Activated naive CD8-positive, alpha-beta T cell (primary cell): ENCODE results near the gene VCAN.

ENCODE experiments used
- H3K27ac Mint-ChIP-seq: one replicate; pipeline ENCODE4 v1.8.0; 2021; ENCODE audit warnings: mixed read lengths
- H3K27me3 Mint-ChIP-seq: one replicate; pipeline ENCODE4 v1.8.0; 2021; ENCODE audit warnings: mixed read lengths
- H3K36me3 Mint-ChIP-seq: one replicate; pipeline ENCODE4 v1.8.0; 2021; ENCODE audit warnings: mixed read lengths
- H3K4me1 Mint-ChIP-seq: one replicate; pipeline ENCODE4 v1.8.0; 2021; ENCODE audit warnings: low read depth, mixed read lengths
- H3K4me3 Mint-ChIP-seq: one replicate; pipeline ENCODE4 v1.8.0; 2021; ENCODE audit warnings: mild to moderate bottlenecking, mixed read lengths
- H3K9me3 Mint-ChIP-seq: one replicate; pipeline ENCODE4 v1.8.0; 2021; ENCODE audit warnings: low read depth, mixed read lengths

The VCAN gene

GRCh38 chr5:83503662-83504061 is 32.1 kb downstream of the VCAN start:
- H3K27ac Mint-ChIP-seq: no peak overlapping the region
- H3K4me3 Mint-ChIP-seq: no peak overlapping the region
- peaks cover 2% of the 10 kb centered on the region for H3K36me3 Mint-ChIP-seq
- H3K27me3 Mint-ChIP-seq: peaks cover 5% of the 10 kb centered on the region
- H3K9me3 Mint-ChIP-seq: no peaks in the 10 kb centered on the region
- no peaks in the 10 kb centered on the region for H3K4me1 Mint-ChIP-seq

GRCh38 chr5:83507431-83507830 is 35.9 kb downstream of the VCAN start:
- no peak overlapping the region for H3K4me3 Mint-ChIP-seq
- H3K36me3 Mint-ChIP-seq: peaks cover 2% of the 10 kb centered on the region
- H3K9me3 Mint-ChIP-seq: no peaks in the 10 kb centered on the region
- peaks cover 5% of the 10 kb centered on the region for H3K27me3 Mint-ChIP-seq
- no peak overlapping the region for H3K27ac Mint-ChIP-seq
- H3K4me1 Mint-ChIP-seq: no peaks in the 10 kb centered on the region

- Mint-ChIP-seq H3K36me3 (peaks cover 2% of the 10 kb centered on the region), H3K4me1 (no peaks in the 10 kb centered on the region), H3K27me3 (peaks cover 5% of the 10 kb centered on the region), H3K27ac (no peak overlapping the region), H3K4me3 (no peak overlapping the region), H3K9me3 (no peaks in the 10 kb centered on the region)
Observed at GRCh38 chr5:83509540-83509939, 38.0 kb downstream of the VCAN start.

GRCh38 chr5:83510260-83510659 is 38.7 kb downstream of the VCAN start:
- Mint-ChIP-seq H3K9me3 (no peaks in the 10 kb centered on the region), H3K4me3 (no peak overlapping the region), H3K36me3 (peaks cover 2% of the 10 kb centered on the region), H3K27ac (no peak overlapping the region), H3K4me1 (no peaks in the 10 kb centered on the region), H3K27me3 (peaks cover 5% of the 10 kb centered on the region)

GRCh38 chr5:83512061-83512745 is 40.7 kb downstream of the VCAN start:
- H3K4me1 Mint-ChIP-seq: no peaks in the 10 kb centered on the region
- H3K27me3 Mint-ChIP-seq: peaks cover 5% of the 10 kb centered on the region
- no peak overlapping the region for H3K4me3 Mint-ChIP-seq
- H3K27ac Mint-ChIP-seq: no peak overlapping the region
- H3K9me3 Mint-ChIP-seq: no peaks in the 10 kb centered on the region
- H3K36me3 Mint-ChIP-seq: no peaks in the 10 kb centered on the region

- no peak overlapping the region for H3K4me3 Mint-ChIP-seq
- H3K27me3 Mint-ChIP-seq: peaks cover 6% of the 10 kb centered on the region
- H3K9me3 Mint-ChIP-seq: no peaks in the 10 kb centered on the region
- H3K4me1 Mint-ChIP-seq: no peaks in the 10 kb centered on the region
- no peaks in the 10 kb centered on the region for H3K36me3 Mint-ChIP-seq
- no peak overlapping the region for H3K27ac Mint-ChIP-seq
Observed at GRCh38 chr5:83513081-83513480, 41.5 kb downstream of the VCAN start.

GRCh38 chr5:83513491-83513890 is 41.9 kb downstream of the VCAN start:
- no peaks in the 10 kb centered on the region for H3K36me3 Mint-ChIP-seq
- no peaks in the 10 kb centered on the region for H3K9me3 Mint-ChIP-seq
- H3K27me3 Mint-ChIP-seq: peaks cover 6% of the 10 kb centered on the region
- H3K4me1 Mint-ChIP-seq: no peaks in the 10 kb centered on the region
- no peak overlapping the region for H3K4me3 Mint-ChIP-seq
- H3K27ac Mint-ChIP-seq: no peak overlapping the region

GRCh38 chr5:83516377-83516776 is 44.8 kb downstream of the VCAN start:
- no peak overlapping the region for H3K27ac Mint-ChIP-seq
- no peak overlapping the region for H3K4me3 Mint-ChIP-seq
- H3K27me3 Mint-ChIP-seq: peaks cover 6% of the 10 kb centered on the region
- no peaks in the 10 kb centered on the region for H3K9me3 Mint-ChIP-seq
- H3K36me3 Mint-ChIP-seq: no peaks in the 10 kb centered on the region
- H3K4me1 Mint-ChIP-seq: no peaks in the 10 kb centered on the region

GRCh38 chr5:83517072-83517687 is 45.6 kb downstream of the VCAN start:
- Mint-ChIP-seq H3K27ac (no peak overlapping the region), H3K4me1 (no peaks in the 10 kb centered on the region), H3K36me3 (no peaks in the 10 kb centered on the region), H3K4me3 (no peak overlapping the region), H3K9me3 (no peaks in the 10 kb centered on the region), H3K27me3 (peaks cover 6% of the 10 kb centered on the region)

GRCh38 chr5:83517688-83518085 is 46.1 kb downstream of the VCAN start:
- no peaks in the 10 kb centered on the region for H3K36me3 Mint-ChIP-seq
- H3K4me3 Mint-ChIP-seq: no peak overlapping the region
- H3K27ac Mint-ChIP-seq: no peak overlapping the region
- no peaks in the 10 kb centered on the region for H3K9me3 Mint-ChIP-seq
- no peaks in the 10 kb centered on the region for H3K4me1 Mint-ChIP-seq
- peaks cover 6% of the 10 kb centered on the region for H3K27me3 Mint-ChIP-seq

GRCh38 chr5:83518319-83519061 is 46.9 kb downstream of the VCAN start:
- no peaks in the 10 kb centered on the region for H3K9me3 Mint-ChIP-seq

GRCh38 chr5:83522446-83522845 is 50.9 kb downstream of the VCAN start:
- Mint-ChIP-seq H3K27ac (no peak overlapping the region), H3K4me3 (no peak overlapping the region), H3K27me3 (peaks cover 1% of the 10 kb centered on the region), H3K36me3 (no peaks in the 10 kb centered on the region), H3K9me3 (no peaks in the 10 kb centered on the region), H3K4me1 (no peaks in the 10 kb centered on the region)

More at GRCh38 chr5:83518319-83519061, 46.9 kb downstream of the VCAN start:
- Mint-ChIP-seq H3K4me1 (no peaks in the 10 kb centered on the region), H3K4me3 (no peak overlapping the region), H3K27ac (no peak overlapping the region), H3K27me3 (peaks cover 6% of the 10 kb centered on the region), H3K36me3 (no peaks in the 10 kb centered on the region)

GRCh38 chr5:83523929-83524328 is 52.4 kb downstream of the VCAN start:
- peaks cover 2% of the 10 kb centered on the region for H3K27me3 Mint-ChIP-seq
- H3K27ac Mint-ChIP-seq: no peak overlapping the region
- H3K4me3 Mint-ChIP-seq: no peak overlapping the region
- H3K4me1 Mint-ChIP-seq: no peaks in the 10 kb centered on the region
- H3K36me3 Mint-ChIP-seq: no peaks in the 10 kb centered on the region
- no peaks in the 10 kb centered on the region for H3K9me3 Mint-ChIP-seq

- Mint-ChIP-seq H3K27me3 (peaks cover 2% of the 10 kb centered on the region), H3K4me1 (no peaks in the 10 kb centered on the region), H3K4me3 (no peak overlapping the region), H3K9me3 (no peaks in the 10 kb centered on the region), H3K36me3 (no peaks in the 10 kb centered on the region), H3K27ac (no peak overlapping the region)
Observed at GRCh38 chr5:83524345-83524744, 52.8 kb downstream of the VCAN start.

- H3K27ac Mint-ChIP-seq: no peak overlapping the region
- H3K4me3 Mint-ChIP-seq: no peak overlapping the region
- no peaks in the 10 kb centered on the region for H3K4me1 Mint-ChIP-seq
- H3K9me3 Mint-ChIP-seq: no peaks in the 10 kb centered on the region
- H3K36me3 Mint-ChIP-seq: no peaks in the 10 kb centered on the region
- H3K27me3 Mint-ChIP-seq: peaks cover 2% of the 10 kb centered on the region
Observed at GRCh38 chr5:83524991-83525390, 53.4 kb downstream of the VCAN start.
